Stimulated activated CD4-positive, alpha-beta T cell treated with anti-CD3 and anti-CD28 coated beads, TNF-alpha, amount 100 ng/mL, for 48 hours (primary cell): ENCODE measurements around the gene B4GALT6.

Source experiments
- DNase-seq, 3 donors: peaks; one replicate each; pipeline ENCODE4 v3.0.0-alpha.2; 2020; ENCODE audit warnings: low read depth in 3 of 3

Gene B4GALT6

GRCh38 chr18:31633392-31634330 lies 50.7 kb downstream of the B4GALT6 start:
- DNase-seq: no peak

GRCh38 chr18:31632356-31632755 lies 52.0 kb downstream of the B4GALT6 start:
- no peak for DNase-seq

- no peak for DNase-seq
Observed at GRCh38 chr18:31631526-31631925, 52.9 kb downstream of the B4GALT6 start.

- no peak for DNase-seq
Observed at GRCh38 chr18:31630549-31630948, 53.8 kb downstream of the B4GALT6 start.

GRCh38 chr18:31626409-31626808 lies 58.0 kb downstream of the B4GALT6 start:
- DNase-seq: no peak

GRCh38 chr18:31624892-31625640 lies 59.3 kb downstream of the B4GALT6 start:
- DNase-seq: no peak

GRCh38 chr18:31619291-31619690 lies 65.1 kb downstream of the B4GALT6 start:
- DNase-seq: no peak

- no peak for DNase-seq
Observed at GRCh38 chr18:31618801-31619200, 65.6 kb downstream of the B4GALT6 start.

GRCh38 chr18:31617031-31617717 lies 67.2 kb downstream of the B4GALT6 start:
- DNase-seq: no peak

- no peak for DNase-seq
Observed at GRCh38 chr18:31616586-31616985, 67.8 kb downstream of the B4GALT6 start.

- DNase-seq: no peak
Observed at GRCh38 chr18:31614044-31614443, 70.3 kb downstream of the B4GALT6 start.

- DNase-seq: no peak
Observed at GRCh38 chr18:31612124-31612523, 72.3 kb downstream of the B4GALT6 start.

- DNase-seq: no peak
Observed at GRCh38 chr18:31611511-31611910, 72.9 kb downstream of the B4GALT6 start.

GRCh38 chr18:31610286-31611205 lies 73.8 kb downstream of the B4GALT6 start:
- DNase-seq: no peak

- no peak for DNase-seq
Observed at GRCh38 chr18:31609886-31610285, 74.5 kb downstream of the B4GALT6 start.

- DNase-seq: no peak
Observed at GRCh38 chr18:31607384-31607783, 77.0 kb downstream of the B4GALT6 start.

- DNase-seq: no peak
Observed at GRCh38 chr18:31606265-31606664, 78.1 kb downstream of the B4GALT6 start.

- peak in 1 of 3 donors; percentile 4 for DNase-seq
Observed at GRCh38 chr18:31603315-31603714, 81.1 kb downstream of the B4GALT6 start.

GRCh38 chr18:31598021-31598805 lies 86.2 kb downstream of the B4GALT6 start:
- no peak for DNase-seq
